ENCODE data around the gene MMD.

The MMD gene

GRCh38 chr17:55414983-55415382 is 6.7 kb downstream of the MMD start:
- Histone ChIP-seq H3K4me2 (ENCODE audit: low read length) (no peak overlapping the region), H3K4ac (ENCODE audit: low read depth, low read length) (no peak overlapping the region), H3K4me1 (ENCODE audit: control insufficient read depth in 1 of 2, insufficient read depth in 2 of 2, low read length in 2 of 2) (peaks cover 0 to 13% of the 10 kb centered on the region in 2 experiments), H3K9me3 (ENCODE audit: insufficient read depth, low read depth, low read length) (no peaks in the 10 kb centered on the region), H2AFZ (ENCODE audit: insufficient read depth, low read length, poor library complexity) (no peak overlapping the region), H3K4me3 (ENCODE audit: low read depth, low read length) (no peak overlapping the region), H3K18ac (ENCODE audit: low read length) (no peak overlapping the region), H2AK5ac (ENCODE audit: low read length) (no peak overlapping the region), H2BK120ac (ENCODE audit: insufficient read depth, low read length, poor library complexity) (no peak overlapping the region), H2BK5ac (ENCODE audit: low read depth, low read length, poor library complexity) (no peak overlapping the region), H3K27me3 (ENCODE audit: insufficient read depth, low read length) (no peaks in the 10 kb centered on the region), H3K36me3 (ENCODE audit: control insufficient read depth in 1 of 2, insufficient read depth in 2 of 2, low read length in 2 of 2) (peaks cover 9 to 16% of the 10 kb centered on the region in 2 experiments), H4K8ac (ENCODE audit: low read depth, low read length) (no peak overlapping the region), H3K14ac (ENCODE audit: low read length) (no peak overlapping the region), H2BK12ac (ENCODE audit: low read length) (no peak overlapping the region), H3K27ac (ENCODE audit: low read depth, low read length) (no peak overlapping the region), H3K23ac (ENCODE audit: low read length) (no peak overlapping the region), H3K79me1 (ENCODE audit: low read length) (no peaks in the 10 kb centered on the region), H3K9ac (ENCODE audit: low read length) (no peak overlapping the region), H3K79me2 (ENCODE audit: control insufficient read depth, insufficient read depth, low read length, poor library complexity) (peaks cover 2% of the 10 kb centered on the region), H4K12ac (ENCODE audit: low read depth, low read length) (no peak overlapping the region), H4K91ac (ENCODE audit: low read depth, low read length) (no peak overlapping the region)
- DNase-seq = no peak
- no CpG with 5 or more reads among the region's 4 CpGs for WGBS (ENCODE audit: extremely low coverage, insufficient coverage, insufficient read length)

GRCh38 chr17:55413825-55414489 is 7.7 kb downstream of the MMD start:
- no peak overlapping the region for H2BK12ac ChIP-seq (ENCODE audit: low read length)
- no peak overlapping the region for H3K18ac ChIP-seq (ENCODE audit: low read length)
- H3K36me3 ChIP-seq (ENCODE audit: control insufficient read depth in 1 of 2, insufficient read depth in 2 of 2, low read length in 2 of 2) = peaks cover 12 to 25% of the 10 kb centered on the region in 2 experiments
- no peaks in the 10 kb centered on the region for H3K79me1 ChIP-seq (ENCODE audit: low read length)
- H3K27ac ChIP-seq (ENCODE audit: low read depth, low read length) = no peak overlapping the region
- H3K4me2 ChIP-seq (ENCODE audit: low read length) = no peak overlapping the region
- DNase-seq = no peak
- H3K4me1 ChIP-seq (ENCODE audit: control insufficient read depth in 1 of 2, insufficient read depth in 2 of 2, low read length in 2 of 2) = peaks cover 0 to 13% of the 10 kb centered on the region in 2 experiments
- H3K4me3 ChIP-seq (ENCODE audit: low read depth, low read length) = no peak overlapping the region
- WGBS (ENCODE audit: extremely low coverage, insufficient coverage, insufficient read length) = no CpG with 5 or more reads among the region's 8 CpGs
- peaks cover 2% of the 10 kb centered on the region for H3K79me2 ChIP-seq (ENCODE audit: control insufficient read depth, insufficient read depth, low read length, poor library complexity)
- no peak overlapping the region for H3K14ac ChIP-seq (ENCODE audit: low read length)
- no peak overlapping the region for H3K9ac ChIP-seq (ENCODE audit: low read length)
- H3K9me3 ChIP-seq (ENCODE audit: insufficient read depth, low read depth, low read length) = no peaks in the 10 kb centered on the region
- H2AFZ ChIP-seq (ENCODE audit: insufficient read depth, low read length, poor library complexity) = no peak overlapping the region
- H4K12ac ChIP-seq (ENCODE audit: low read depth, low read length) = no peak overlapping the region
- H2BK5ac ChIP-seq (ENCODE audit: low read depth, low read length, poor library complexity) = no peak overlapping the region
- H3K27me3 ChIP-seq (ENCODE audit: insufficient read depth, low read length) = no peaks in the 10 kb centered on the region
- no peak overlapping the region for H4K91ac ChIP-seq (ENCODE audit: low read depth, low read length)
- no peak overlapping the region for H2AK5ac ChIP-seq (ENCODE audit: low read length)
- no peak overlapping the region for H3K23ac ChIP-seq (ENCODE audit: low read length)
- no peak overlapping the region for H4K8ac ChIP-seq (ENCODE audit: low read depth, low read length)
- no peak overlapping the region for H2BK120ac ChIP-seq (ENCODE audit: insufficient read depth, low read length, poor library complexity)
- H3K4ac ChIP-seq (ENCODE audit: low read depth, low read length) = no peak overlapping the region

GRCh38 chr17:55411463-55411855 is 10.2 kb downstream of the MMD start:
- Histone ChIP-seq H3K27ac (ENCODE audit: low read depth, low read length) (no peak overlapping the region), H2BK12ac (ENCODE audit: low read length) (no peak overlapping the region), H3K9me3 (ENCODE audit: insufficient read depth, low read depth, low read length) (no peaks in the 10 kb centered on the region), H2BK5ac (ENCODE audit: low read depth, low read length, poor library complexity) (no peak overlapping the region), H3K4me2 (ENCODE audit: low read length) (no peak overlapping the region), H3K4me3 (ENCODE audit: low read depth, low read length) (no peak overlapping the region), H2BK120ac (ENCODE audit: insufficient read depth, low read length, poor library complexity) (no peak overlapping the region), H2AK5ac (ENCODE audit: low read length) (no peak overlapping the region), H4K12ac (ENCODE audit: low read depth, low read length) (no peak overlapping the region), H4K8ac (ENCODE audit: low read depth, low read length) (no peak overlapping the region), H3K23ac (ENCODE audit: low read length) (no peak overlapping the region), H3K79me1 (ENCODE audit: low read length) (no peaks in the 10 kb centered on the region), H3K36me3 (ENCODE audit: control insufficient read depth in 1 of 2, insufficient read depth in 2 of 2, low read length in 2 of 2) (peaks cover 22 to 37% of the 10 kb centered on the region in 2 experiments), H3K14ac (ENCODE audit: low read length) (no peak overlapping the region), H3K18ac (ENCODE audit: low read length) (no peak overlapping the region), H3K4ac (ENCODE audit: low read depth, low read length) (no peak overlapping the region), H3K9ac (ENCODE audit: low read length) (no peak overlapping the region), H3K27me3 (ENCODE audit: insufficient read depth, low read length) (no peaks in the 10 kb centered on the region), H4K91ac (ENCODE audit: low read depth, low read length) (no peak overlapping the region), H3K4me1 (ENCODE audit: control insufficient read depth in 1 of 2, insufficient read depth in 2 of 2, low read length in 2 of 2) (peaks cover 0 to 4% of the 10 kb centered on the region in 2 experiments), H3K79me2 (ENCODE audit: control insufficient read depth, insufficient read depth, low read length, poor library complexity) (no peaks in the 10 kb centered on the region), H2AFZ (ENCODE audit: insufficient read depth, low read length, poor library complexity) (no peak overlapping the region)
- no CpG with 5 or more reads among the region's 1 CpG for WGBS (ENCODE audit: extremely low coverage, insufficient coverage, insufficient read length)
- DNase-seq = no peak

GRCh38 chr17:55410722-55411462 is 10.7 kb downstream of the MMD start:
- no peak overlapping the region for H3K9ac ChIP-seq (ENCODE audit: low read length)
- peaks cover 27 to 42% of the 10 kb centered on the region in 2 experiments for H3K36me3 ChIP-seq (ENCODE audit: control insufficient read depth in 1 of 2, insufficient read depth in 2 of 2, low read length in 2 of 2)
- no peak overlapping the region for H3K18ac ChIP-seq (ENCODE audit: low read length)
- H3K9me3 ChIP-seq (ENCODE audit: insufficient read depth, low read depth, low read length) = no peaks in the 10 kb centered on the region
- H4K8ac ChIP-seq (ENCODE audit: low read depth, low read length) = no peak overlapping the region
- WGBS (ENCODE audit: extremely low coverage, insufficient coverage, insufficient read length) = no CpG with 5 or more reads among the region's 5 CpGs
- H2BK12ac ChIP-seq (ENCODE audit: low read length) = no peak overlapping the region
- no peaks in the 10 kb centered on the region for H3K27me3 ChIP-seq (ENCODE audit: insufficient read depth, low read length)
- H4K91ac ChIP-seq (ENCODE audit: low read depth, low read length) = no peak overlapping the region
- H3K27ac ChIP-seq (ENCODE audit: low read depth, low read length) = no peak overlapping the region
- H2BK120ac ChIP-seq (ENCODE audit: insufficient read depth, low read length, poor library complexity) = no peak overlapping the region
- H3K4me3 ChIP-seq (ENCODE audit: low read depth, low read length) = no peak overlapping the region
- no peak overlapping the region for H3K23ac ChIP-seq (ENCODE audit: low read length)
- H3K79me1 ChIP-seq (ENCODE audit: low read length) = no peaks in the 10 kb centered on the region
- no peak overlapping the region for H2AFZ ChIP-seq (ENCODE audit: insufficient read depth, low read length, poor library complexity)
- H2AK5ac ChIP-seq (ENCODE audit: low read length) = no peak overlapping the region
- no peak overlapping the region for H3K14ac ChIP-seq (ENCODE audit: low read length)
- no peak overlapping the region for H3K4ac ChIP-seq (ENCODE audit: low read depth, low read length)
- no peak overlapping the region for H4K12ac ChIP-seq (ENCODE audit: low read depth, low read length)
- peaks cover 0 to 4% of the 10 kb centered on the region in 2 experiments for H3K4me1 ChIP-seq (ENCODE audit: control insufficient read depth in 1 of 2, insufficient read depth in 2 of 2, low read length in 2 of 2)
- H2BK5ac ChIP-seq (ENCODE audit: low read depth, low read length, poor library complexity) = no peak overlapping the region
- no peak for DNase-seq
- no peak overlapping the region for H3K4me2 ChIP-seq (ENCODE audit: low read length)
- no peaks in the 10 kb centered on the region for H3K79me2 ChIP-seq (ENCODE audit: control insufficient read depth, insufficient read depth, low read length, poor library complexity)
